Liver (tissue), 3 donors: ENCODE results near the gene PPM1M.

Experiments used
- CTCF ChIP-seq: fragments of 150-350 bp; IDR thresholded peaks from 2 replicates; pipeline ENCODE4 v1.5.1; 2017; ENCODE audit warnings: improper control_type of control experiment, low read depth, low read length; ENCODE audit not compliant: missing input control
- RAD21 ChIP-seq, 2 donors: IDR thresholded peaks; 2 replicates each; pipeline ENCODE4 v1.6.1; 2016; ENCODE audit warnings: antibody characterized with exemption in 2 of 2, mild to moderate bottlenecking in 2 of 2
- donor health status: healthy.
- donor health status: healthy.

GRCh38 chr3:52245322-52246263 is at the start of gene PPM1M:
- no peak for TF ChIP-seq CTCF
- TF ChIP-seq RAD21 (IDR thresholded peaks at IDR 0.05): no peak
